ENCODE data around the gene PRPS1L1. TPM values are rescaled to one million over a fixed set of nuclear protein-coding genes. Genes with fewer than 3 reads are reported as not detected.

The PRPS1L1 gene
- total RNA-seq, 1 experiment from 2014 or later: not detected

DNA sequence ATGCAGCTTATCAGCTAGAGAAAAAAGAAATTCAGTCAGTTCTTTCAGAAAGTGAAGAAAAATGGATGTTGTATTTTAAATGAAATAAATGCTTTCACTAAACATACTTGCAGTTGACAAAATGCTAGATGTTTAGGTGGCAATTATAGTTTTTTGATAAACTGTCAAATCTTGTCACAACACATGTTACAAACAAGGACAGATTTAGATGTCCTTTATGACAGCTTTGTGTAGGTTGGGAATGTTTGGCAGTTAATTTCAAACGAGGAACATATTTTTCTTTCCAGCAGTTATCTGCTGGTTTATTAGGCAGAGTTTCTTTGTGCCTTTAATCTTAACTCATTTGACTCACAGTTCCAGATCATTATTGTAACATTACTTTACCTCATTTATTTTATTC is 3.1 kb upstream of the PRPS1L1 start:
- no peaks in the 10 kb centered on the region for H3K36me3 Mint-ChIP-seq (ENCODE audit: insufficient read depth, unreplicated experiment)

DNA sequence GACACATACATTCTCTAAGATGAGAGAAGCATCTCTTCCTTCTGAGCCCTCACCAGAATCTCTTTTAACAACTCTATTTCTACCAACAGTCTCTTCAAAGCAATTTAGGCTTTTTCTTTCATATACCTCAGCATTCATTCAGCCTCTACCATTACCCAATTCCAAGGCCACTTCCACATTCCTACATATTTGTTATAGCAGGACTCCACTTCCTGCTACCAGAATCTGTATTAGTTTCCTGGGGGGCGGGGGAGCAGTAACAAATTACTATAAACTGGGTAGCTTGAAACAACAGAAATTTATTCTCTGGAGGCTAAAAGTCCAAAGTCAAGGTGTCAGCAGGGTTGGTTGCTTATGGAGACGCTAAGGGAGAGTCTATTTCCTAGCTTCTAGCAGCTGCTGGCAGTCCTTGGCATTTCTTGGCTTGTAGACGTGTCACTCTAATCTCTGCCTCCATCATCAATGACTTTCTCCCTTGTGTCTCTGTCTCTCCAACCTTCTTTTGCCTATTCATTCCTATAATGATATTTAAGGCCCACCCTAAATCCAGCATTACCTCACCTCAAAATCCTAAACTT is 7.4 kb downstream of the PRPS1L1 start:
- Mint-ChIP-seq H3K9me3 (ENCODE audit: low read depth, unreplicated experiment) (peaks cover 19% of the 10 kb centered on the region), H3K36me3 (ENCODE audit: insufficient read depth, unreplicated experiment) (peaks cover 7% of the 10 kb centered on the region), H3K27me3 (ENCODE audit: unreplicated experiment) (no peaks in the 10 kb centered on the region), H3K4me1 (ENCODE audit: low read depth, unreplicated experiment) (peaks cover 47% of the 10 kb centered on the region), H3K4me3 (ENCODE audit: low read depth, unreplicated experiment) (peak overlapping the region; percentile 32), H3K27ac (ENCODE audit: unreplicated experiment) (peak overlapping the region; percentile 99)
- TF ChIP-seq, protein P1, sequence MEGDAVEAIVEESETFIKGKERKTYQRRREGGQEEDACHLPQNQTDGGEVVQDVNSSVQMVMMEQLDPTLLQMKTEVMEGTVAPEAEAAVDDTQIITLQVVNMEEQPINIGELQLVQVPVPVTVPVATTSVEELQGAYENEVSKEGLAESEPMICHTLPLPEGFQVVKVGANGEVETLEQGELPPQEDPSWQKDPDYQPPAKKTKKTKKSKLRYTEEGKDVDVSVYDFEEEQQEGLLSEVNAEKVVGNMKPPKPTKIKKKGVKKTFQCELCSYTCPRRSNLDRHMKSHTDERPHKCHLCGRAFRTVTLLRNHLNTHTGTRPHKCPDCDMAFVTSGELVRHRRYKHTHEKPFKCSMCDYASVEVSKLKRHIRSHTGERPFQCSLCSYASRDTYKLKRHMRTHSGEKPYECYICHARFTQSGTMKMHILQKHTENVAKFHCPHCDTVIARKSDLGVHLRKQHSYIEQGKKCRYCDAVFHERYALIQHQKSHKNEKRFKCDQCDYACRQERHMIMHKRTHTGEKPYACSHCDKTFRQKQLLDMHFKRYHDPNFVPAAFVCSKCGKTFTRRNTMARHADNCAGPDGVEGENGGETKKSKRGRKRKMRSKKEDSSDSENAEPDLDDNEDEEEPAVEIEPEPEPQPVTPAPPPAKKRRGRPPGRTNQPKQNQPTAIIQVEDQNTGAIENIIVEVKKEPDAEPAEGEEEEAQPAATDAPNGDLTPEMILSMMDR (IDR thresholded peaks at IDR 0.05; ENCODE audit: unreplicated experiment): no peak
- no TSS peak for BruUV-seq (replicated peaks)
- DNase-seq: peak; percentile 52
- CTCF ChIA-PET: interaction anchor here (1.0 to 1.2 kb wide), 2 partner anchors 9 to 20 kb away, joined by 3 to 4 read pairs; no protein-coding TSS in a partner anchor
- intact Hi-C loops (cut with micrococcal nuclease; ENCODE audit: unreplicated experiment): no loop called here

More for the DNA sequence above, 3.1 kb upstream of the PRPS1L1 start:
- intact Hi-C loops (cut with micrococcal nuclease; ENCODE audit: unreplicated experiment): no loop called here
- H3K9me3 Mint-ChIP-seq (ENCODE audit: low read depth, unreplicated experiment): no peaks in the 10 kb centered on the region
- no peaks in the 10 kb centered on the region for H3K27me3 Mint-ChIP-seq (ENCODE audit: unreplicated experiment)
- no peaks in the 10 kb centered on the region for H3K4me1 Mint-ChIP-seq (ENCODE audit: low read depth, unreplicated experiment)
- BruUV-seq (replicated peaks): no TSS peak
- H3K4me3 Mint-ChIP-seq (ENCODE audit: low read depth, unreplicated experiment): no peak overlapping the region
- CTCF ChIA-PET: interaction anchor here (0.6 to 1.6 kb wide), 4 partner anchors 17 to 1052 kb away, joined by 3 to 5 read pairs (median 4); no protein-coding TSS in a partner anchor
- TF ChIP-seq, protein P1 (IDR thresholded peaks at IDR 0.05; ENCODE audit: unreplicated experiment): no peak
- DNase-seq: no peak
- no peak overlapping the region for H3K27ac Mint-ChIP-seq (ENCODE audit: unreplicated experiment)

DNA sequence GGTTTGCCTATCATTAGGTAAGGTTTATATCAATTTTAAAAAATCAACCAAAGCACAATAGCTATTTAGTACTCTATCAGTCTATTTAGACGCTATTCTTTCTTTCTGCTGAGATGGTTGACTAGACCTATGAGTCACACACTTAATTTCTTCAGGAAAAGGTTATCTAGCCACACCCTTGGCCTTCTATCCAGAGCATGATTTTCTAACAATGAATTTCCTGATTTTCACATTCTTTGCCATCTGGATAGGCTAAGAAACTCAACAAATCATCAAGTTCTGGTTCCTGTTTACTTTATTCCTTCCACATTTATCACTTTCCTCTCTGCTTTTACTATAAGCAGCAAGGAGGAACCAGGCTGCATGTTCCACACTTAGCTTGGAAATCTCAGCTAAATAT is 8.1 kb downstream of the PRPS1L1 start:
- CTCF ChIA-PET: interaction anchor here (1.0 to 1.2 kb wide), 2 partner anchors 9 to 21 kb away, joined by 3 to 4 read pairs; no protein-coding TSS in a partner anchor
- Mint-ChIP-seq H3K27me3 (ENCODE audit: unreplicated experiment) (no peaks in the 10 kb centered on the region), H3K36me3 (ENCODE audit: insufficient read depth, unreplicated experiment) (peaks cover 7% of the 10 kb centered on the region), H3K9me3 (ENCODE audit: low read depth, unreplicated experiment) (peaks cover 19% of the 10 kb centered on the region), H3K4me3 (ENCODE audit: low read depth, unreplicated experiment) (peak overlapping the region; percentile 32), H3K4me1 (ENCODE audit: low read depth, unreplicated experiment) (peaks cover 53% of the 10 kb centered on the region), H3K27ac (ENCODE audit: unreplicated experiment) (peak overlapping the region; percentile 99)
- intact Hi-C loops (cut with micrococcal nuclease; ENCODE audit: unreplicated experiment): no loop called here
- DNase-seq: no peak
- BruUV-seq (replicated peaks): no TSS peak
- TF ChIP-seq, protein P1 (IDR thresholded peaks at IDR 0.05; ENCODE audit: unreplicated experiment): no peak

DNA sequence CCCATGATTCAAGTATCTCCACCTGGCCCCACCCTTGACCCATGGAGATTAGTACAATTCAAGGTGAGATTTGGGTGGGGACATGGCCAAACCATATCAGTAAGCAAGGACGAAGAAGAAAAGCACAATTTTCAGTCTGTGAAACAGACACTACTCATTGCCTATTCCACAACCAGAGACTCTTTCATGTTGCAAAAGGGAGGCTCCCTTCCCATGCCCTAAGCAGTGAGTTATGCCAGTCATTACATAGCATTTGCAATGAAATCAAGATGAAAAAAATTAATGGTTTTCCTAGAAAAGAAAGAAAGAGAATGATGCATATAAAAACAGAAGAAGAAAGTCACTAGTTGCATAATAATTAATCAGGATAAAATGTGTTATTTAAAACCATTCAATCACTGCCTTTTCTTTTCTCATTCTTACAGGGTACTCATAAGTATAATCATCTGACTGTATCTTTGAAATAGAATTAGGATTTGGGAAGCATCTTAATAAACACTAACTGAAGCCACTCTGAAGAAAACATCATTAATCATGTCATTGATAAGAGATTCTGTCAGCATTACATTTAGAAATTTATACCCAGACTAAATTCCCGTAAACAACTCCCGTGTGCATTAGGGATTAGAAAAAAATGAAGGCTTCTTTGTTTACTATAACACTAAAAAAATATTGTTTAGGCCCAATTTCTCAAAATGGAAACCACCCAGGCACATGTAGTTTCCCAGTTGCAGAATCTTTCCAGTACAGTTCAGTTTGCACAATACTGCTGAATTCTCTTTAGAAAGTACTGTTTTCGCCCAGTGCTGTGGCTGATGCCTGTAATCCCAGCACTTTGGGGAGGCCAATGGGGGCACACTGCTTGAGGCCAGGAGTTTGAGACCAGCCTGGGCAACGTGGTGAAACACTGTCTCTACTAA is 9.1 kb downstream of the PRPS1L1 start:
- intact Hi-C loops (cut with micrococcal nuclease; ENCODE audit: unreplicated experiment): no loop called here
- CTCF ChIA-PET: interaction anchor here (0.7 to 1.2 kb wide), 2 partner anchors 22 to 63 kb away, joined by 3 to 4 read pairs; no protein-coding TSS in a partner anchor

More for the DNA sequence above, 9.1 kb downstream of the PRPS1L1 start:
- Mint-ChIP-seq H3K4me1 (ENCODE audit: low read depth, unreplicated experiment) (peaks cover 63% of the 10 kb centered on the region), H3K4me3 (ENCODE audit: low read depth, unreplicated experiment) (no peak overlapping the region), H3K27ac (ENCODE audit: unreplicated experiment) (peak overlapping the region; percentile 99), H3K27me3 (ENCODE audit: unreplicated experiment) (no peaks in the 10 kb centered on the region), H3K36me3 (ENCODE audit: insufficient read depth, unreplicated experiment) (peaks cover 11% of the 10 kb centered on the region), H3K9me3 (ENCODE audit: low read depth, unreplicated experiment) (peaks cover 19% of the 10 kb centered on the region)
- BruUV-seq (replicated peaks): no TSS peak
- no peak for DNase-seq
- TF ChIP-seq, protein P1 (IDR thresholded peaks at IDR 0.05; ENCODE audit: unreplicated experiment): no peak

Measured in Calu3 (cell line).